Astrocyte (in vitro differentiated cells and primary cell): ENCODE results near the gene RPUSD1. TPM values are rescaled to one million over a fixed set of nuclear protein-coding genes. Genes with fewer than 3 reads are reported as not detected.

Experiments
- DNase-seq: peaks from one replicate; pipeline ENCODE4 v3.0.0-alpha.2; 2010; ENCODE audit warnings: low read depth
- FAIRE-seq: peaks from 2 replicates; lab custom pipeline; 2011; peaks lifted over from hg19 to GRCh38; lab: Jason Lieb, UNC
- H2AFZ ChIP-seq: 2 replicates; pipeline ENCODE4 v1.6.0; 2012; ENCODE audit warnings: low read depth, low read length, inconsistent platforms
- H3K27ac ChIP-seq: 2 replicates; pipeline ENCODE4 v1.5.1; 2011; ENCODE audit warnings: low read depth, low read length, inconsistent platforms
- H3K27me3 ChIP-seq: 2 replicates; pipeline ENCODE4 v1.6.0; 2011; ENCODE audit warnings: low read length, inconsistent platforms; ENCODE audit not compliant: insufficient read depth
- H3K36me3 ChIP-seq: 2 replicates; pipeline ENCODE4 v1.5.1; 2011; ENCODE audit warnings: low read length, inconsistent platforms; ENCODE audit not compliant: insufficient read depth
- H3K4me1 ChIP-seq: 2 replicates; pipeline ENCODE4 v1.5.1; 2011; ENCODE audit warnings: low read length, inconsistent platforms; ENCODE audit not compliant: insufficient read depth
- H3K4me2 ChIP-seq: 2 replicates; pipeline ENCODE4 v1.6.0; 2012; ENCODE audit warnings: low read length, inconsistent platforms
- H3K4me3 ChIP-seq: 2 replicates; pipeline ENCODE4 v1.5.1; 2011; ENCODE audit warnings: low read depth, mild to moderate bottlenecking, low read length, inconsistent platforms; ENCODE audit not compliant: insufficient read depth
- H3K79me2 ChIP-seq: 2 replicates; pipeline ENCODE4 v1.6.0; 2012; ENCODE audit warnings: mild to moderate bottlenecking, low read length, inconsistent platforms; ENCODE audit not compliant: insufficient read depth
- H3K9ac ChIP-seq: 2 replicates; pipeline ENCODE4 v1.6.0; 2012; ENCODE audit warnings: mild to moderate bottlenecking, low read length, inconsistent platforms
- H3K9me3 ChIP-seq: 2 replicates; pipeline ENCODE4 v1.5.1; 2012; ENCODE audit warnings: low read depth, mild to moderate bottlenecking, low read length, inconsistent platforms; ENCODE audit not compliant: insufficient read depth
- H4K20me1 ChIP-seq: 2 replicates; pipeline ENCODE4 v1.6.0; 2012; ENCODE audit warnings: low read length, inconsistent platforms; ENCODE audit not compliant: insufficient read depth
- H3K27ac Mint-ChIP-seq: one replicate; pipeline ENCODE4 v1.8.0; 2021; ENCODE audit warnings: mild to moderate bottlenecking, mixed read lengths; ENCODE audit not compliant: unreplicated experiment
- H3K27me3 Mint-ChIP-seq: one replicate; pipeline ENCODE4 v1.8.0; 2021; ENCODE audit warnings: low read depth, mixed read lengths; ENCODE audit not compliant: unreplicated experiment
- H3K36me3 Mint-ChIP-seq: one replicate; pipeline ENCODE4 v1.8.0; 2021; ENCODE audit warnings: low read depth, mixed read lengths; ENCODE audit not compliant: unreplicated experiment
- H3K4me1 Mint-ChIP-seq: one replicate; pipeline ENCODE4 v1.8.0; 2021; ENCODE audit warnings: low read depth, mixed read lengths; ENCODE audit not compliant: unreplicated experiment
- H3K4me3 Mint-ChIP-seq: one replicate; pipeline ENCODE4 v1.8.0; 2021; ENCODE audit warnings: mild to moderate bottlenecking, moderate library complexity, mixed read lengths; ENCODE audit not compliant: unreplicated experiment
- H3K9me3 Mint-ChIP-seq: one replicate; pipeline ENCODE4 v1.8.0; 2021; ENCODE audit warnings: mild to moderate bottlenecking, mixed read lengths; ENCODE audit not compliant: unreplicated experiment
- EZH2 ChIP-seq: IDR thresholded peaks from 2 replicates; pipeline ENCODE4 v1.6.1; 2012; ENCODE audit warnings: mild to moderate bottlenecking, low read length, inconsistent platforms; ENCODE audit not compliant: insufficient read depth
- total RNA-seq: library from RNA; stranded (reverse); gene quantifications from 2 replicates; pipeline ENCODE4 v1.2.1, GENCODE V29; 2021
- TF ChIP-seq, protein P1 (sequence below): IDR thresholded peaks from 2 replicates; pipeline ENCODE4 v1.5.1; 2011; ENCODE audit warnings: low read depth, mild to moderate bottlenecking, inconsistent platforms, low read length, moderate library complexity; ENCODE audit not compliant: insufficient read depth

RPUSD1 gene
- total RNA-seq, 1 donor from 2014 or later = 28.8 TPM

DNA sequence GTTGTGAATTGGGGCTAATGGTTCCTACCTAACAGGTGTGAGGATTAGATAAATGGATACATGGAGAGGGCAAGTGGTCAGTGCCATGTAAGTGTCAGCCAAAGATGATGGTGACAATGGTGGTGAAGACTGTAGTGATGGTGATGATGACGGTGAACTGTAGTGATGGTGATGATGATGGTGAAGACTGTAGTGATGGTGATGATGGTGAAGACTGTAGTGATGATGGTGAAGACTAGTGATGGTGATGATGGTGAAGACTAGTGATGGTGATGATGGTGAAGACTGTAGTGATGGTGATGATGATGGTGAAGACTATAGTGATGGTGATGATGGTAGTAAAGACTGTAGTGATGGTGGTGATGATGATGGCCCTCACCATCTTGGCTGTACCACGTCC lies 30.4 kb upstream of the RPUSD1 start:
- H3K4me3 ChIP-seq = no peak overlapping the region
- H3K4me1 ChIP-seq = peaks cover 11% of the 10 kb centered on the region
- no peak overlapping the region for H3K4me2 ChIP-seq
- no peak overlapping the region for H3K4me3 Mint-ChIP-seq
- H3K9ac ChIP-seq = no peak overlapping the region
- peak; percentile 97 for FAIRE-seq
- H3K27ac ChIP-seq = no peak overlapping the region
- peaks cover 5% of the 10 kb centered on the region for H3K4me1 Mint-ChIP-seq
- no peak overlapping the region for H3K27ac Mint-ChIP-seq
- no peaks in the 10 kb centered on the region for H4K20me1 ChIP-seq
- peaks cover 22% of the 10 kb centered on the region for H3K27me3 ChIP-seq
- peaks cover 26% of the 10 kb centered on the region for H3K27me3 Mint-ChIP-seq
- peaks cover 4% of the 10 kb centered on the region for H3K9me3 ChIP-seq
- no peaks in the 10 kb centered on the region for H3K9me3 Mint-ChIP-seq
- H2AFZ ChIP-seq = no peak overlapping the region
- TF ChIP-seq, protein P1, sequence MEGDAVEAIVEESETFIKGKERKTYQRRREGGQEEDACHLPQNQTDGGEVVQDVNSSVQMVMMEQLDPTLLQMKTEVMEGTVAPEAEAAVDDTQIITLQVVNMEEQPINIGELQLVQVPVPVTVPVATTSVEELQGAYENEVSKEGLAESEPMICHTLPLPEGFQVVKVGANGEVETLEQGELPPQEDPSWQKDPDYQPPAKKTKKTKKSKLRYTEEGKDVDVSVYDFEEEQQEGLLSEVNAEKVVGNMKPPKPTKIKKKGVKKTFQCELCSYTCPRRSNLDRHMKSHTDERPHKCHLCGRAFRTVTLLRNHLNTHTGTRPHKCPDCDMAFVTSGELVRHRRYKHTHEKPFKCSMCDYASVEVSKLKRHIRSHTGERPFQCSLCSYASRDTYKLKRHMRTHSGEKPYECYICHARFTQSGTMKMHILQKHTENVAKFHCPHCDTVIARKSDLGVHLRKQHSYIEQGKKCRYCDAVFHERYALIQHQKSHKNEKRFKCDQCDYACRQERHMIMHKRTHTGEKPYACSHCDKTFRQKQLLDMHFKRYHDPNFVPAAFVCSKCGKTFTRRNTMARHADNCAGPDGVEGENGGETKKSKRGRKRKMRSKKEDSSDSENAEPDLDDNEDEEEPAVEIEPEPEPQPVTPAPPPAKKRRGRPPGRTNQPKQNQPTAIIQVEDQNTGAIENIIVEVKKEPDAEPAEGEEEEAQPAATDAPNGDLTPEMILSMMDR = no peak
- TF ChIP-seq EZH2 = no peak
- peaks cover 3% of the 10 kb centered on the region for H3K36me3 Mint-ChIP-seq
- DNase-seq = no peak
- no peaks in the 10 kb centered on the region for H3K79me2 ChIP-seq
- no peaks in the 10 kb centered on the region for H3K36me3 ChIP-seq

DNA sequence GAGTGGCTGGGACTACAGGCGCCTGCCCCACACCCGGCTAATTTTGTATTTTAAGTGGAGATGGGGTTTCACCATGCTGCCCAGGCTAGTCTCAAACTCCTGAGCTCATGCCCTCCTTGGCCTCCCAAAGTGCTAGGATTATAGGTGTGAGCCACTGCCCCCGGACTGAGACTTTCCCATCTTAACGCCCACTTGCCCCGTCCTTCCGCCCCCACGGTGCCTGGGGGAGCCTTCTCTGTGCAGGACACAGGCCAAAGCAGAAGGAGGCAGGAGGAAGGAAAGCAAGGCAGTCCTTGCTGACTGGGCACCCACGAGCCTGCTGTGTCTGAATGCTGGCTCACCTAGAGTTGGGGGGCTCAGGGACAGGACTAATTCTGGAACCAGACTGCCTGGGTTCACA lies 30.0 kb upstream of the RPUSD1 start:
- H3K9me3 Mint-ChIP-seq = no peaks in the 10 kb centered on the region
- no peak for FAIRE-seq
- H3K4me1 Mint-ChIP-seq = peaks cover 5% of the 10 kb centered on the region
- Histone ChIP-seq H3K36me3 (no peaks in the 10 kb centered on the region), H3K4me1 (peaks cover 11% of the 10 kb centered on the region), H3K27ac (no peak overlapping the region), H4K20me1 (no peaks in the 10 kb centered on the region), H3K9me3 (peaks cover 4% of the 10 kb centered on the region), H3K9ac (no peak overlapping the region), H2AFZ (no peak overlapping the region), H3K4me3 (no peak overlapping the region), H3K27me3 (peaks cover 25% of the 10 kb centered on the region), H3K79me2 (no peaks in the 10 kb centered on the region), H3K4me2 (no peak overlapping the region)
- H3K4me3 Mint-ChIP-seq = no peak overlapping the region
- no peaks in the 10 kb centered on the region for H3K36me3 Mint-ChIP-seq
- TF ChIP-seq, protein P1 = no peak
- no peak for TF ChIP-seq EZH2
- H3K27ac Mint-ChIP-seq = no peak overlapping the region
- H3K27me3 Mint-ChIP-seq = peaks cover 21% of the 10 kb centered on the region
- no peak for DNase-seq

DNA sequence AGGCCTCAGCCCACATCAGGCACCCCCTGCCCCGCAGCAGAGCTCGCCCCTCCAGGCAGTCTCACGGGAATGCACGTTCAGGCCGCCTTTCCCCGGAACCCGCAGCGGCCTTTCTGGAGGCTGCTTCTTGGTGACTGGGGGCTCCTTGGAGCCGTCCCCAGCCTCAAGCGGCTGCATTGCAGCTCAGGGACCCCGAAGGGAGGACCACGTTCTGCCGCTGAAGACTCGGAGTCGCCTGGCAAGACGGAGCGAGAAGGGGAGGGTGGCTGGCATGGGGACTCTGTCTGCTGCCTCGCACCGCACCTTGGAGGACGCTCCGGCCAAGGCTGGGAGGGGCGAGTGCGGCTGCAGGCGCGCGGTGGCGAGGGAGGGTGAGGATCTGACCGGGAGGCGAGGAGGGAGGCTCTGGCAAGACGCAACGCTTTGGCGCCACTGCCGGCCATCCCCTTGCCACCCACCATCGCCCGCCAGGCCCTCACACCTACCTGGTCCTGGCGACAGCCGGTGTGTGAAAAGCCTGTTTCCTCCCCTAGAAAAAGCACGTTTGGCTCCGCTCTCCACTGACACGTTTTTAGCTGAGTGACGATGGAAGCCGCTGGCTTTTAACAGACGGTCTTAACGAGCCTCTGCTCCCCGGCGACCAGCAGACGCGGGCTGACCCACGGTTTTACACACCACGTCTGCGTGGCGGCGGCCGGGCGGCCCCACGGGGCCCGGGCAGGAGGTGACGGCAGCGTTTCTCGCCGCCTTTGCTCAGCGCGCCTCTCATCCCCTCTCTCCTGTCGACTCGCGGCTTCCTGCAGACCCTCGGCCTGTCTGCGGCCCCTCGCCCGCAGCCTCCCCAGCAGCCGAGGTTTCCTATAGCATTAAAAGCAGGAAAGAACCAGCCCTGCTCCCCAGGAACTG lies 29.1 kb upstream of the RPUSD1 start:
- H3K4me1 ChIP-seq = peaks cover 11% of the 10 kb centered on the region
- H4K20me1 ChIP-seq = no peaks in the 10 kb centered on the region
- H3K9me3 Mint-ChIP-seq = peaks cover 4% of the 10 kb centered on the region
- FAIRE-seq (no peak), DNase-seq (no peak)
- peaks cover 5% of the 10 kb centered on the region for H3K4me1 Mint-ChIP-seq
- no peak overlapping the region for H3K4me3 Mint-ChIP-seq
- no peak overlapping the region for H2AFZ ChIP-seq
- no peak overlapping the region for H3K27ac Mint-ChIP-seq
- H3K9ac ChIP-seq = no peak overlapping the region
- H3K27me3 Mint-ChIP-seq = peaks cover 23% of the 10 kb centered on the region
- no peak overlapping the region for H3K4me3 ChIP-seq
- TF ChIP-seq, protein P1 = no peak
- peak; percentile 21 for TF ChIP-seq EZH2
- H3K79me2 ChIP-seq = no peaks in the 10 kb centered on the region
- H3K27ac ChIP-seq = no peak overlapping the region
- H3K4me2 ChIP-seq = no peak overlapping the region
- H3K27me3 ChIP-seq = peaks cover 28% of the 10 kb centered on the region
- H3K36me3 Mint-ChIP-seq = no peaks in the 10 kb centered on the region
- H3K36me3 ChIP-seq = no peaks in the 10 kb centered on the region
- peaks cover 4% of the 10 kb centered on the region for H3K9me3 ChIP-seq
